ENCODE data around the gene SHC4.

SHC4 gene

GRCh38 chr15:48954538-48954937, 9.2 kb downstream of the SHC4 start:
- TF ChIP-seq CTCF (IDR thresholded peaks at IDR 0.05) (no peak), ZFX (IDR thresholded peaks at IDR 0.05; ENCODE audit: borderline replicate concordance) (no peak)
- no peak overlapping the region for H3K27ac ChIP-seq

- no peak for TF ChIP-seq CTCF (IDR thresholded peaks at IDR 0.05)
- TF ChIP-seq ZFX (IDR thresholded peaks at IDR 0.05; ENCODE audit: borderline replicate concordance), result no peak
These were observed 16.9 kb downstream of the SHC4 start for GRCh38 chr15:48946840-48947187.

GRCh38 chr15:48946074-48946839, 17.5 kb downstream of the SHC4 start:
- H3K27ac ChIP-seq, result no peak overlapping the region
- no peak for TF ChIP-seq ZFX (IDR thresholded peaks at IDR 0.05; ENCODE audit: borderline replicate concordance)
- TF ChIP-seq CTCF (IDR thresholded peaks at IDR 0.05), result no peak

More at GRCh38 chr15:48946840-48947187, 16.9 kb downstream of the SHC4 start:
- H3K27ac ChIP-seq, result no peak overlapping the region

- H3K27ac ChIP-seq, result no peak overlapping the region
- TF ChIP-seq ZFX (IDR thresholded peaks at IDR 0.05; ENCODE audit: borderline replicate concordance) (no peak), CTCF (IDR thresholded peaks at IDR 0.05) (no peak)
These were observed 18.3 kb downstream of the SHC4 start for GRCh38 chr15:48945386-48945785.

GRCh38 chr15:48941904-48942303, 21.8 kb downstream of the SHC4 start:
- TF ChIP-seq CTCF (IDR thresholded peaks at IDR 0.05), result no peak
- TF ChIP-seq ZFX (IDR thresholded peaks at IDR 0.05; ENCODE audit: borderline replicate concordance), result no peak
- no peak overlapping the region for H3K27ac ChIP-seq

- no peak overlapping the region for H3K27ac ChIP-seq
- no peak for TF ChIP-seq CTCF (IDR thresholded peaks at IDR 0.05)
- TF ChIP-seq ZFX (IDR thresholded peaks at IDR 0.05; ENCODE audit: borderline replicate concordance), result no peak
These were observed 23.2 kb downstream of the SHC4 start for GRCh38 chr15:48940508-48940907.

- H3K27ac ChIP-seq, result no peak overlapping the region
- TF ChIP-seq ZFX (IDR thresholded peaks at IDR 0.05; ENCODE audit: borderline replicate concordance), result no peak
- no peak for TF ChIP-seq CTCF (IDR thresholded peaks at IDR 0.05)
These were observed 24.1 kb downstream of the SHC4 start for GRCh38 chr15:48939648-48940047.

All from 22Rv1 (cell line).